Measurements from ENCODE around the gene NUDCD3. TPM values are rescaled to one million over a fixed set of nuclear protein-coding genes. Genes with fewer than 3 reads are reported as not detected.

Gene NUDCD3
- total RNA-seq, 1 experiment from 2014 or later: 94.6 TPM

- Histone ChIP-seq H3K79me2 (ENCODE audit: insufficient read depth, low read length) (no peaks in the 10 kb centered on the region), H3K36me3 (ENCODE audit: control insufficient read depth in 1 of 2, insufficient read depth in 2 of 2, low read length in 2 of 2) (peaks cover 4 to 5% of the 10 kb centered on the region in 2 experiments; a peak in 2 of 4 replicates), H3K27ac (ENCODE audit: low read depth, low read length) (no peak overlapping the region), H3K9me2 (ENCODE audit: insufficient read depth) (no peaks in the 10 kb centered on the region), H2AFZ (ENCODE audit: low read depth, low read length, poor library complexity, severe bottlenecking) (no peak overlapping the region), H3K4me3 (replicated peaks in 1 of 2; ENCODE audit: low read depth in 1 of 2, low read length in 2 of 2) (no peak overlapping the region), H3K4me2 (ENCODE audit: low read length) (no peak overlapping the region), H3K4me1 (ENCODE audit: control insufficient read depth in 1 of 2, insufficient read depth in 2 of 2, low read length in 2 of 2) (no peaks in the 10 kb centered on the region), H3K27me3 (ENCODE audit: insufficient read depth, low read length) (no peaks in the 10 kb centered on the region), H4K20me1 (ENCODE audit: insufficient read depth) (0 out of 2 replicates have a peak, but pooled peaks cover 2% of the 10 kb centered on the region), H3K9me3 (ENCODE audit: control insufficient read depth in 1 of 2, insufficient read depth in 1 of 2, low read depth in 1 of 2, low read length in 2 of 2) (no peaks in the 10 kb centered on the region), H3K9ac (ENCODE audit: low read length) (no peak overlapping the region)
- ChIA-PET CTCF (no interaction called here), POLR2A (no interaction called here), RAD21 (ENCODE audit: low non-redundant PET in 1 of 2, low total read pairs in 2 of 2, uncharacterized antibody in 2 of 2, unreplicated experiment in 2 of 2) (no interaction called here)
- ATAC-seq (no peak), DNase-seq (ENCODE audit: low read depth, low spot score) (no peak)
- no peak for TF ChIP-seq ELF1 (IDR thresholded peaks at IDR 0.05; ENCODE audit: borderline replicate concordance, low read depth)
- no peak for TF ChIP-seq ZNF274 (IDR thresholded peaks at IDR 0.05; ENCODE audit: low read depth, low read length)
- TF ChIP-seq ZFX (IDR thresholded peaks at IDR 0.05): no peak
- TF ChIP-seq MAX (IDR thresholded peaks at IDR 0.05): no peak
- intact Hi-C loops (cut with micrococcal nuclease): no loop called here
- no TSS peak for BruUV-seq (replicated peaks)
Observed at GRCh38 chr7:44393238-44394111, 97.0 kb downstream of the NUDCD3 start.

GRCh38 chr7:44392618-44393010, 97.8 kb downstream of the NUDCD3 start:
- ATAC-seq (no peak), DNase-seq (ENCODE audit: low read depth, low spot score) (no peak)
- no peaks in the 10 kb centered on the region for H3K79me2 ChIP-seq (ENCODE audit: insufficient read depth, low read length)
- no peak overlapping the region for H3K4me3 ChIP-seq (replicated peaks in 1 of 2; ENCODE audit: low read depth in 1 of 2, low read length in 2 of 2)
- no peaks in the 10 kb centered on the region for H3K27me3 ChIP-seq (ENCODE audit: insufficient read depth, low read length)
- H3K36me3 ChIP-seq (ENCODE audit: control insufficient read depth in 1 of 2, insufficient read depth in 2 of 2, low read length in 2 of 2): peaks cover 3 to 5% of the 10 kb centered on the region in 2 experiments; a peak in 2 of 4 replicates
- no peak for TF ChIP-seq SIN3A (IDR thresholded peaks at IDR 0.05; ENCODE audit: low read depth)
- no peak for TF ChIP-seq CTCF (IDR thresholded peaks at IDR 0.05 in 2 of 3, conservative IDR thresholded peaks at IDR 0.05 in 1 of 3; ENCODE audit: borderline replicate concordance in 1 of 3, insufficient read depth in 1 of 3, low read depth in 2 of 3, low read length in 2 of 3)
- no peak for TF ChIP-seq CEBPB (IDR thresholded peaks at IDR 0.05; ENCODE audit: low read depth)
- no peak for TF ChIP-seq ELF1 (IDR thresholded peaks at IDR 0.05; ENCODE audit: borderline replicate concordance, low read depth)
- TF ChIP-seq POLR2A (IDR thresholded peaks at IDR 0.05; ENCODE audit: borderline replicate concordance, extremely low read depth, insufficient read depth, insufficient read length): no peak
- 0 out of 2 replicates have a peak, but pooled peaks cover 2% of the 10 kb centered on the region for H4K20me1 ChIP-seq (ENCODE audit: insufficient read depth)
- no peak overlapping the region for H3K9ac ChIP-seq (ENCODE audit: low read length)
- ChIA-PET CTCF (no interaction called here), POLR2A (no interaction called here), RAD21 (ENCODE audit: low non-redundant PET in 1 of 2, low total read pairs in 2 of 2, uncharacterized antibody in 2 of 2, unreplicated experiment in 2 of 2) (no interaction called here)
- no peaks in the 10 kb centered on the region for H3K4me1 ChIP-seq (ENCODE audit: control insufficient read depth in 1 of 2, insufficient read depth in 2 of 2, low read length in 2 of 2)
- no peak overlapping the region for H3K27ac ChIP-seq (ENCODE audit: low read depth, low read length)
- H2AFZ ChIP-seq (ENCODE audit: low read depth, low read length, poor library complexity, severe bottlenecking): no peak overlapping the region
- no peaks in the 10 kb centered on the region for H3K9me2 ChIP-seq (ENCODE audit: insufficient read depth)
- intact Hi-C loops (cut with micrococcal nuclease): no loop called here
- BruUV-seq (replicated peaks): no TSS peak
- H3K4me2 ChIP-seq (ENCODE audit: low read length): no peak overlapping the region
- no peaks in the 10 kb centered on the region for H3K9me3 ChIP-seq (ENCODE audit: control insufficient read depth in 1 of 2, insufficient read depth in 1 of 2, low read depth in 1 of 2, low read length in 2 of 2)
